HG03039 (cell line): ENCODE measurements around the gene RALA.

Source experiments
- ATAC-seq: cut with Tn5 transposase; IDR thresholded peaks from one replicate; pipeline ENCODE4 v1.9.1; 2021; ENCODE audit warnings: mild to moderate bottlenecking, moderate library complexity; ENCODE audit not compliant: unreplicated experiment

The RALA gene

DNA sequence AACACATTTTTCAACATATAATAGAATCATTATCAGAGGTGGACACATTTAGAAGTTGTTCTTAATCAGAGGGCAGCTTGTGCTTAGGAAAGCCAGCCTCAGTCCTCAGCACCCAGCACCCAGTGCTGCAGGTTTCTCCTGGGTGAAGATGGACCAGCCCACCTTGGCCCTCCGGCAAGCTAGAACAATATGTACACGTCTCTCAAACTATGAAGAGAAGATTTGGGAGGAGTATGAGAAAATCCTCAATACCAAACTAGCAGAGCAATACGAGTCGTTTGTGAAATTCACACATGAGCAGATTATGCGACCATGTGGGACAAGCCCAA is 13.5 kb upstream of the RALA start:
- ATAC-seq = no peak

DNA sequence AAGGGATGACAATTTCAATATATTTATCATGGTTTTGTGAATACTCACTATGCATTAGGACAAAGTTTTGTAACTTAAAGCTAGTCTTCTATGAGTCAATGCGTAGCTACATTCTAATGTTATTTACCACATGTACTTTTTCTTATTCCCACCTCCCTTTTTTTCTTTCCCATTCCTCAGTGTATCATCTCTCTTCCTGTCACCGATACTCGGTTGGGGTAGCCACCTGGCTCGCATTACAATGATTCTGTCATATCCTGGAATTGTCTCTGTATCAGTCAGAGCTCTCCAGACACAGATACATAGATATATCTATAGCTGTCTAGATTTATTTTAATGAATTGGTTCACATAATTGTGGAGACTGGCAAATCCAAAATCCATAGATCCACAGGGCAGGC is 9.8 kb upstream of the RALA start:
- no peak for ATAC-seq

DNA sequence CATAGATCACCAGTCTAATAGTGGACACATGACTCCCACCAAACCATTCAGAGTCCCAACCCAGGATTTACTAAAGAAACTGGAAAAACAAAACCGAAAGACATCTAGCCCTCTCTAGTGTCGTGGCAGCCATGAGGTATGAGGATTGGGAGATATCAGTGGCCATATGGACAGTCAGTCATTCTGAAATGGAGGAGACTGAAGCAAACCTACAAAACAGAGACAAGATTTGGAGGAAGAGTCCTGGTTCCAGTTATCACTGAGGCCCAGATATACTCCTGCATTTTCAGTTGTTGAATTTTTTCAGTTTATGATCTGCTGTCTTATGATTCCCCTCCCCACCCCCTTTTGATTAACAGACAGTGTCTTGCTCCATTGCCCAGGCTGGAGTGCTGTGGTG is 9.1 kb upstream of the RALA start:
- ATAC-seq = no peak

DNA sequence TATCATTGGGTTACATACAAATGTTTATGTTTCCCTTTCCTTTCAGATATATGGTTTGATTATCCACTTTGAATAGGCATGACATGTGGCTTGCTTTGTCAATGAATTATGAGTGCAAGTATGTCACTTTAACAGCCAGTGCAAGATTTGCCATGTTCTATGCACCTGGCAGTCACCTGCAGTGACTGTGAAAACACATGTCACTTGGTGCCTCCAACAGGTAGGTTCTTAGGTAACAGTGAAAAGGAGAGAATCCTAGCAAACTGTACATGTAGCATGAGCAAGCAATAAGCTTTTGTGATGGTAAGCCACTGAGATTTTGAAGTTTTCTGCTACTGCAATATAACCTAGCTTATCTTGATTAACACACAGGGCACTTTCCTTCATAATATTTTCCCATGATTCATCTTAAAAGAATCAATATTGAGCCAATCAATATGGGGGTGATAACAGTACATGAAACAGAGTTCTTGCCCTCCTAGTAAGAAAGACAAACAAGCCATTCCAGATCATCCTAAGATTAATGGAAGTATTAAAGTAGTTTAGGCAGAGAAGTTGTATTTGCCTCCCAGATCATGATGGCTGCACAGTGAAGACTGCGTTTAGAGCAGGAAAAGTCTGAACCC is 7.9 kb upstream of the RALA start:
- no peak for ATAC-seq

DNA sequence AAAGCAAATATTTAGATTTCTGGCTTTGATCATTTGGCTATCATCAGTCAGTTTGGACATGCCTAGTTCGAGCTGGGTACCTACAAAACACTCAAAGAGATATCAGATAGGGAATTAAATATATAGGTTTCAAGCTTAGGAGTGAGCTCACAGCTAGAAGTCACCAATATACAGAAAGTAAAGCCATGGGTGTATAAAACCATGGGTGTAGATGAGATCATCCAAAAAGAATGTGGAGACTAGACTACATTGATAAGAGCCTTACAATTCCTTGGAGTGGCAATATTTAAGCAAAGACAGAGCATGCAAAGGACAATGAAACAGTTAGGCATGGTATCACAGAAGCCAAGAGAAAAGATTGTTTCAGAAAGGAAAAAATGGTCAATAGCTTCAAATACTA is 7.2 kb upstream of the RALA start:
- ATAC-seq = no peak

DNA sequence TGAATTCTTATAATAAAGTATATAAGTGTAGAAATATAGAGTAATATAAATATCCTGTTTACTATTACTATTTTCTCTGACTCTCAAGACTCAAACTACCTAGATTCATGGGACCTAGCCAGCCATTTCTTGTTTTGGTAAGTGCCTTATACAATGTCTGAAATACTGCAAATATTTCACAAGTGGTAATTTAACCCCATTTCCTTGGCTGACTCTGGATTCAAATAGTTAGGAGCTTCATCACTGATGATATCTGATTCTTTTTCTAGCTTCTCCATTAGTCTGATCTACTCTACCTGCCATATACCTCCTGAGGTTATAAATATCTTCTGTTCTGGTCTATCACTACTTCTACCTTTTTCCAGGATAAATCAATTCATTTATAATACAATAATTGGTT is 6.4 kb upstream of the RALA start:
- ATAC-seq = no peak

DNA sequence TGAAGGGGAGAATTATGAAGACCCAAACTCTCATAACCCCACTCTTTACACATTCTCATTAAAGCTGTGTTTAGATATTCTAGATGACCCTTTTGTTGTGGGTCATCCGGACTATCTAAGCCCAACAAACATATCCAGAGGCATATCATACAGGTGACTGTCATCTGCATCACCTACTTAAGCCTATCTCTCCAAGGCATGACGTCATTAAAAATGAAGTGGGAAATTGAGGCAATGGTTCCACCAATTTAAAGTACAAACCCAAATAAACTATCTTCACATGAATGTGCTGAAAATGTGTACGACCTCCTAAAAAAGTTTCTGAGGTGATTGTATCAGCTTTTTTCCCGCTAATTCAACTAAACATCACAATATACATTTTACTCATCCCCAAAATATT is 4.5 kb upstream of the RALA start:
- ATAC-seq = no peak

DNA sequence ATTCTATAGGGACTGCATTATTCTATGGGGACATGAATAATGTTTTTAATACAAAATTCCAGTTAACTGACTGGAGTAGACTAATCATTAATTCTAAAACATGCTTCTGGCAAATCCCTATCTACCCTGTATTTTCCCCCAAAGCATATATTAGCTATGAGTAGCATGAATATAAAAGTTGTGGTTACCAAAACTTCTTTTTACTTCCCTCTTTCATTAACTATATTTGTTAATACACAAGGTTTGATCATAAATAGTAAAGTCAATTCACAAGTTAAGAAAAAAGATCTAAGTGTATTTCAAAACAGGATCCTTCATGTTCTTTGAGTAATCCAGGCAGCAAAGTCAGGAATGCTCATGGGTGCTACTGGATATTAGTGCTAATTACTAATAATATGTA is 2.9 kb upstream of the RALA start:
- no peak for ATAC-seq

DNA sequence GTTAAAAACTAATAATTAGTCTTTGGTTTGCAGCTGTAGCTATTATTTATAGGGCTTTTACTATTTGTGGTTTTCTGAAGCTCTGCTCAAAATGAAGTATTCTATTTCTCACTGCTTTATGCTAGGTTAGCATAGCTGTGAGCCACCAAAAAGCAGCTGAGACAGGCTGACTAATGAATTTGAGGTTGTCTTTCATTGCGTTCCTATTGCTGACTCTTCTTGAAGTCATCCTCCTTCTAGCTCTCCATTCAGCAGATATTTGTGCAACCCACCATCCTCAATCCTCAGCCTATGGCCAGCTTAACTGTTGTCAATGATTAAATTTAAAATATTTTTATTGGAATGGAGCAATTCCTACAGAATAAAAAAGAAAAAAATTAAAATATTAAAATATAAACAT is 2.1 kb upstream of the RALA start:
- no peak for ATAC-seq

DNA sequence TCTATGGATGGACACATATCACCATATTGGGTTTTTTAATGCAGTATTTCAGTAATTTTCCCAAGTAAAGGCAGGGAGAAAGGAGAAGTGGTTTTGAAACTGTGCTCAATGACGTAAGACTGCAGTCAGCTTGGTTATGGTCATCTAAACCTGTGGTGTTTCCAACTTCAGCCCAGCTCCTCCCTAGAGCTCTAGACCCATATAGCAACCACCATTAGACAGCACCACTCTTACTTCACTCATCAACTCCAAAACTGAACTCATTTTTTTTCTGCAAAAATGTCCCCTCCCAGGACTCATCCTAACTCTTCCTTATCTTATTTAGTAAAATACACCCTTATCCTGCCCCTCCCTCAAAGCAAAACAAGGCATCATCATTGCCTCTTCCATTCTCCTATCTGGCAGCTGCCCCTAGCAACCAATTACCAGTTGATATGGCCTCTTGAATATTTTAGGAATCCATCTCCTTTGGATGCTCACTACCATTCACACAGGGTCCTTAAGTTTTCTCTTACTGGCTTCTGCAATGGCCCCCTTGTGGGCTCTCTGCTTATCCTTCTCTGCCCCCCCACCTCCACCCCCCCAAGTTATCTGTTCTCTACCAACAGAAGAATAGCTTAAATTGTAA is 1.5 kb upstream of the RALA start:
- ATAC-seq = no peak

DNA sequence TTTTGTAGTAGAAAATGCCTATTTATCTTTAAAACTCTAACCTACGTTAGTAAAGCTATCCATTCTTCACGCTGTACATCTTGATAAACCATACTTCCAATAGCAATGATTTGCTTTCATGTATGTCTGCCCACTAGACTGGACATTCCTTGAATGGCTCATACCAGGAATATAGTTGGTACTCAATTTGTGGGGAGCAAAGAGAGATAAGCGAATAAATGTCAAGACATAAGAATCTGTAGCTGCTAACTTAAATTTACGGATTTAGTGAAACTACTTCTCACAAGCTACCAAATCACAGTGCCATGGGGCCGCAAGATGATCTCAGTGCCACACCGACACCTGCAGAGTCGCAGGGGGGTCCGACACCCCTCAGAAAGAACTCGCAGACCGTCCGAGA is 763 bp upstream of the RALA start:
- no peak for ATAC-seq

DNA sequence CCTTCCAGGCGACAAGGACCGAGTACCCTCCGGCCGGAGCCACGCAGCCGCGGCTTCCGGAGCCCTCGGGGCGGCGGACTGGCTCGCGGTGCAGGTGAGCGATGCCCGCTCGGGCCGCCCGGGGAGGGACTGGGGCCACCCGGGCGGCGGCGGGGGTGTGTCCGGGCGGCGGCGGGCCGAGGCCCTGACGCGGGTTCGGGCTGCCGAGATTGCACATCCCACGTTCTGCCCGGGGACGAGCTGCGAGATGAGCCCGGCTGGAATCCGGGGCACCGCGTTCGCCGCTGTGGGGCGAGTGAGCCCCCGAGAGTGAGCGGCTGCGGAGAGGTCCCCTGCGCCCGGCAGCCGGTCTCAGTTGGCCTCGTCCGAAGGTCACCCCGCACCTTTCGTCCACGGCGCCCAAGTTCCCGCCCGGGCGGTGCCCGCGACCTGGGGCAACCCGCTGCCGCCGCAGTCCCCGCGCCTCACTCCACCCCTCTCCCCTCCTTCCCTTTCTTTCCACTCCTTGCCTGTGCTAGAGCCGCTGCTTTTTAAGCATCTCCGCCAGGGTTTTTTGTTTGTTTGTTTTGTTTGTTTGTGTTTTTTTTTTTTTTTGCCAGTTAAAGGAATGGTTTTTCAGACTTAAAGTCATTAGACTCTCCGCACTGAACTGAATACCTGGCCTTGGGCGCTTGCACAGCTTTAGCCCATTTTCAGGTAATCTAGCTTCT is 515 bp downstream of the RALA start:
- peak; percentile 37 for ATAC-seq

DNA sequence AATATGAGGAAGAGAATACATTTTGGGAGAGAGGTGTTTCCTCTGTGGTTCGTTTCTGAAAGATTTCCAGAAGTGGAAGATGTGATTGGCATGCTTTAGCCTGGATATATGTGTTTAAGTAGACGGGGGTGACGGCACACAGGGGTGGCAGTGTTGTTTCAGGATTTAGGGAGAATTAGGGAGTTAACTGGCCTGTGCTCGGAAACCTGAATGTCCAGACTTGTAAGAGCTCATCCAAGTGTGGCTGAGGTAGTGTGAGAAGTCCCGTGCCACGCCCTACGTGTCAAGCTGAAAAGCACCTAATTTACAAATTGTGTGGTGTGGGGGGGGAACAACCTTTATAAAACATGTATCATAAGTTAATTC is 1.1 kb downstream of the RALA start:
- no peak for ATAC-seq

DNA sequence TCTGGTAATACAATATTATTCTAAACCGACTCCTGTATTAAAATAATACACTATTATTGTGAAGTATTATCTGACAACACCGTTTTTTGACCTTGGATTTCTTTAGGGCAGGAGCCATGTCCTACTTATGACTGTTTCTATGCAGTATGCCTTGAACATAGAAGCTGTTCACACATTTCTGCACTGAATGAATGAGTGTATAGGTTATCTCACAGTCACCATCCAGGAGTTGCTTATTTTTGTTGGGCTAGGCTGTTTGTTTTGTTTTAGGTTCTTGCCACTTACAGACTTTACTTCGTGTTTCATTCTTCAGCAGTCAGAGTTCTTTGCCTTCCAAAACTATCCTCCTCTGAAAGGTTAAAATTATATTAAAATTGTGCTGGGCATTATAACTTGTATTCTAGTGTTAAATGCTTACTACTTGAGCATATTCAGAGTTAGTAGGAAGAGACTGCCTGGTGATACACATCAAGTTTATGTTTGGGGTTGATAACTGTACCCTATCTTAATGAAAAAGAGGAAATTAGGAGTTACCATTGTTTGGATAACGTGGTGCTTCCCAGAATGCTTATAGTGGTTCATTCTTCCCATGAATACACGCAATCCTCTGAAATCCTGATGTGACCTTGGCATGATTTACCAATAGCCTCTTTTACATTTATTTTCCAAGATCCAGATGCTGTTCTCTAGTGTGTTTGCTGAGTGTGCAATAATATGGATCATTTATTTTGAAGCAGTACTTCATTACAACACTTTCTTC is 1.7 kb downstream of the RALA start:
- no peak for ATAC-seq

DNA sequence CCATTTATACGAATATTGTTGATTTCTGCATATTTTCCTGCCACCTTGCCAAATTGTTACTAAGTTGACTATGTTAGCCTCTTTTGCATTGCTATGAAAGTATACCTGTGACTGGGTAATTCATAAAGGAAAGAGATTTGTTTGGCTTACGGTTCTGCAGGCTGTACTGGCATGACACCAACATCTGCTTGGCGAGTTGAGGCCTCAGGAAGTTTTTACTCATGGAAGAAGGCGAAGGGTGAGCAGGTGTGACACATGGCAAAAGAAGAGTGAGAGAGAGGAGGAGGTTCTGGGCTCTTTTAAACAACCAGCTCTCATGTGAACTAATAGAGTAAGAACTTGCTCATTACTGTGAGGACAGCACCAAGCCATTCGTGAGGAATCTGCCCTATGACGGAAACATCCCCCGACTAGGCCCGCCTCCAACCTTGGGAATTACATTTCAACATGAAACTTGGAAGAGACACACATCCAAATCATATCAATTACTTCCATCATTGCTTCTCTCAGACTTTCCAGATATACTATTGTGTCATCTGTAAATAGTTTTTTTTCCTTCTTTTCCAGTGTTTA is 8.4 kb downstream of the RALA start:
- ATAC-seq = no peak

DNA sequence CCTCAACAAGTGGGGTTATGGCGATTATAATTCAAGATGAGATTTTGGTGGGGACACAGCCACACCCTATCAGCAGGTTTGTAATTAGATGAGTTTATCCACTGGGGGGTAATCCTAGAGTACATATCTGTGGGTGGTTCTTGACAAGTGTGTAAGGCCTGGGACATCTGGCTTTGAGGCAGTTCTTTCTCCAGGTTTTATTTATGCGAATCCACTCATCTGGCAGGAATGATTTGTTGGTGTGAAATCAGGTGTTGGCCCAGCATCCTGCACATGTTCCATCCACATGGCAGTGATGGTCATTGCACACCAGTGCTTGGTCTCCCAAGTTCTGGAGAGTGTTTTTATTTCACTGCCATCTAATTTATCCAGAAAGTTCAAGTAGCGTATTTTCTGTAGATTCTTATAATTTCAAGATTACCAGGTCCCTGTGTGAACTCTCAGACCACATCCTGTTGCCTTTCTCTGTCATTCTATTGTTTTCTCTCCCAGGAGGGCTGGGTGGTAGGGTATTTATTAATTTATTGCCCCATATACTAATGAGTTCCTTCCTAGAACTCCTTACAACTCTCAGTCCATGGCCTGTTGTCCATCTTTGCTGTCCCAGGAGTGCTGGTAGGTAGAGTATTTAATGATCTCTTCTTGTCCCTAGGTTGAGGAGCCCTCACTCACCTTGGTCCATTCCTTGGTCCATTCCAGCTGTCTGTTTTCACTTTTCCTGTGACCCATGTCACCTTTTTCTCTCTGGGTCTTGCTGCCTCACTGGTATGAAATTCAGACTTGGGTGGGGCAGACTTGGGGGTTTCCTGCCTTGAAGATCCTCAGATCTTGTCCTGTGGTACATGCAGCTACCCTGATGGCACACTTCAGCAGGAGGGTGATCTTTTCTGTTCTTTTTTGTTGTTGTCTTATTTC is 10.4 kb downstream of the RALA start:
- ATAC-seq = no peak

DNA sequence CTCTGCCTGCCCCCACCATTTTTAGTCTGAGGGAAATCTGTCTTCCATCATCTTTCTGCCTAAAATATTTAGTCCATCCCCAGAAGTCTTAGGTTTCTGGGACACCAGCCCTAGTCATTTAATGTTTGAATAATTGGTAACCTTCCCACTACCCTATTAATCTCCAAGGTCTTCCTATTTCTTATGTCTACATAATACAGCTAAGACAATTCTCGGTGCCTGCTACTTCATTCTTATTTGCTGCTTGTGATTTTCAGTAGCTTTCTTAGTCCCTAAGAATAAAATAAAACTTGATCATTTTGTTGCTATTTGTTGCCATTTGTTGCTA is 11.1 kb downstream of the RALA start:
- no peak for ATAC-seq

DNA sequence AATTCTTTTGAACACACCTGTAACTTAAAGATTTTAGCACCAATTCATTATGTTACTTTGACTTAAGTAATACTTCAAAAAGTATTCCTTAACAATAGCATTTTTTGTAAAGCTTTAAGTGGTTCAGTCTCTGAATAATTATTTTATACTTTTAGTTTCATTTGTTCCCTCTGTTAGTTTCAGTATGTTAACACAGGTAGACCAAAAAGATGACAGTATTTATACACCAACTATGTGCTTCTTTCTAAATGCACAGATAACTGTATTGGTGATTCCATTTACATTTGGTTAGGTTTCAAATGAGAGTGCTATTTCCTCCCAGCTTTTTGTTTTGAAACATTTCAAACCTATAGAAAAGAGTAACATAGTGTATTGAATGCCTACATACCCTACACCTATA is 14.0 kb downstream of the RALA start:
- ATAC-seq = no peak

DNA sequence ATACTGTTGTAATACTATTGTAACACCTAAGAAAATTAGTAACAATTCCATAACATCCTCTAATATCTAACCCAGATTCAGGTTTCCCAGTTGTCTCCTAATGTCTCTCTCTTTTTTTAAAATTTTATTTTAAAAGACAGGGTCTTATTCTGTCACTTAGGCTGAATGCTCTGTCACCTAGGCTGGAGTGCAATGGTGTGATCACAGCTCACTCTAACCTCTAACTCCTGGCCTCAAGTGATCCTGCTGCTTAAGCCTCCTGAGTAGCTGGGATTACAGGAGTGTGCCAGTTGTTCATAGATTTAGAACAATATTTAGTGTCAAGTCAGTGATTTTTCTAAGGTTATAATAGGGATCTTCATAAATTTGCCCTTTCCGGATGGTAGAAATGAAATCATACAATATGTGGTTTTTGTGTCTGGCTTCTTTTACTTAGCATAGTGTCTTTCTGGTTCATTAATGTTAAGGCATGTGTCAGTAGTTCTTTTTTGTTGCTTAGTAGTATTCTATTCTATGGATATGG is 14.7 kb downstream of the RALA start:
- ATAC-seq = no peak

DNA sequence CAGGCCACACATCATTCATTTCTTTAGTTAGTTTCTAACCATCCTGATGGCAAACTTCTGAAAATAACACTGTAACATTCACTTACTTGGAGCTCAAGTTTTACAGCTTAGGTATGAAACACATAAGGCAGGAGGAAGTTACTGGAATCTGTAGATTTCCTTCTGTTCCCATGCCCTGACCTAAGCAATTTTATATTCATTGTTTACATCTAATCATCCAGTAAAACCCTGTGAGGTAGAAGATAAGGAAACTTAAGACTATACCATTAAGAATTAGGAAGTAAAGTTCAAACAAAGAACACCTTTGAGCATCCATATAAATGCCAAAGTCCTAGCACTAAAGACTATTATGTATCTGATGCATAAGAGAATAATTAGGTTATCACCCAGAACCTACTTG is 19.5 kb downstream of the RALA start:
- ATAC-seq = no peak

DNA sequence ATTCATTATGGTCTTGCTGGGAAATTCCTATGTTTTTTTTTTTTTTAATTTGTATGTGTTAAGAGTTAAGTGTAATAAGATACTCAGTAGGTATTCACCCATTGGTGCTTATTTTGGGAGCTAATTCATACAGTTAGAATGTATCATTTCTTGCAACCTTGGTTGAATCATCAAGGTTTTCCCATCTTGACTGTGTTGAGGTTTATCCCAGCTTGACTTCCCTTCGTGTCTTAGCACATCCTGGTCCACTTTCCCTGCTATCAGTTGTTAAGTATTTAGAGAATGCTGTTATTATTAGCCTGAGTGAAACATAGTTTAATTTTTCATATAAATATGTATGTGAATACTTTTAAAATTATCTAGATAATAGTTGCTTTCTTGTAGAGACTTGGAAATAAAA is 20.8 kb downstream of the RALA start:
- ATAC-seq = no peak
